GM21786 (cell line): ENCODE measurements around the gene SLC24A1.

Experiments
- ATAC-seq: cut with Tn5 transposase; IDR thresholded peaks from one replicate; pipeline ENCODE4 v1.9.1; 2021; ENCODE audit not compliant: unreplicated experiment

The SLC24A1 gene

DNA sequence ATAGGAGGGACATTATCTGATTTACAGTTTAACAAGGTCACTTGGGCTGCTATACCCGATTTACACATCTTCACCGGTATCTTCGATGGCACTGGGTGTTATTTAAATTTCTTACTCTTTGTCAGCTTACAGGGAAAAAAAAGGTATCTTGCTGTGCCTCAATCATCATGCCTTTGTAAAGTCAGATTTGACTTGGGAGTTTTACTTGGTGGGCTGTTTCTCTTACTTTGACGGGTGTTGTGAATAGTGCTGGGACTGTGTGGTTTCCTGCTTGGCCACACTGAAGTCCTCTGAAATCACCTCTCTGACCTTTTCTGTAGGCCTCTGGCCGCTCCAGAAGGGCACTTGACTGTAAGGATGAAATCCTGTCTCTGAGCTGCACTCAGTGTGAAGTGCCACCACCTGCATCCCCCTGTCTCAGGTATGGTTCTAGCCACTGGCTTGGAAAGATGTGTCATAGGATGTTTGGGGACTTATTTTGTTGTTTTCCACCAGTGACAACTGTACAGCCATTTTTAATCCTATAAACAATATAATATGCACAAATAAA lies 3.1 kb upstream of the SLC24A1 start:
- ATAC-seq, result no peak

DNA sequence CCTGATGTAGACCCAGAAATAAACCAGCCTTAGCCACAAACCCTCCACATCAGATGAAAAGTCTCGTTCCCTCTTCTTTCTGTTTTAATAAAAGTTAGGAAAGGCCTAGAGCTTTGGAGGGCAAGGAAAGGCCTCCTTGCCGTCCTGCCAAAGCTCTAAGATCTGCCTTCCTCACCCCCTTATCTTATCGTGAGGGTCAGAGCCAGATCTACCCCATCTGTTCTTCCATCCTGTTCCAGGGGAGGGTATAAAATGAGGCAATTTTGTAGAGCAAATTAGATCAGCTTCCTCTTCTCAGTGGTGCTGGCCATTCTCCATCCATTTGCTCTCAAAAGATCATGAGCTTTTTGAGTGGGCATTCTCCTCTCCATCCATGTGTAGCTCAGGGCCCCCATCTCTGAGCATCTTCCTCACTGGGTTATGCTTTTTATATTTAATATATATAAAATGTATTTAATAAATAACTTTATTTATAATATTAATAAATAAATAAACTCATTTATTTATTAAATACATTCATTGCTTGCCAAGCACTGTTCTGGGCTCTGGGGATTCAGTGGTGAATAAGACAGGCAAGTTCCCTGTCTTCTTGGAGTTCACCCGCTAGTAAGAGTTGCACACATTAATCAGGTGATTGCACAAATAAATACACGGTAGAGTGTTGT lies 2.0 kb upstream of the SLC24A1 start:
- ATAC-seq, result no peak

- no peak for ATAC-seq
Observed at GRCh38 chr15:65620833-65621232, 905 bp upstream of the SLC24A1 start.

DNA sequence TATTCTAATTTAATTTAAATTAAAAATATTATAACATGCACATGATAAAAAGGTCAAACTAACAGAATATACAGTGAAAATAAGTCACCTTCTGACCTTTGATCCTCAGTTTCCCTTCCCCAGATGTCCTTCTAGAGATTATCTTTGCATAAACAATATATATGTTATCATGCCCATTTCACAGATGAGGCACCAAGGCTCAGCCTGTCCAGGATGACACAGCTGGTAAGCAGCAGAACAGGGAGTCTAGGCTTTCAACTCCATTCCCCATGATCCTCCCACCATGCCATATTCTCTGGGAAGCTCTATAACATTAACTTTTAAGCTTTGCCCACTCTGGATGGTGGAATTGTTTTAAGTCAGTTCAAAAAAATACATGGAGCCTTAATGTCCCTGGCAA lies 1.4 kb downstream of the SLC24A1 start:
- ATAC-seq, result no peak

- no peak for ATAC-seq
Observed at GRCh38 chr15:65626856-65627255, 5.1 kb downstream of the SLC24A1 start.

GRCh38 chr15:65629548-65629947 lies 7.8 kb downstream of the SLC24A1 start:
- ATAC-seq, result no peak

DNA sequence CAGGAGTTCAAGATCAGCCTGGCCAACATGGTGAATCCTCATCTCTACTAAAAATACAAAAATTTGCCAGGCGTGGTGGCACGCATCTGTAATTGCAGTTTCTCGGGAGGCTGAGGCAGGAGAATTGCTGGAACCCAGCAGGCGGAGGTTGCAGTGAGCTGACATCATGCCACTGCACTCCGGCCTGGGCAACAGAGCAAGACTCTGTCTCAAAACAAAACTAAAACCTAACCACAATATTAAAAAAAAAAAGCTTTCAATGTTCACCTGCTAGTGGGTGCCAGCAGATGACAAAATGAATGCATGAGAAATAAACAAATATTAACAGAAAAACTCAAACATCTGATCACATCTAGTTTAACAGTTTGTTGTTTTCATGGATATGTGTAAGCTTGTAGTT lies 9.0 kb downstream of the SLC24A1 start:
- ATAC-seq, result peak; percentile 56

GRCh38 chr15:65631503-65631902 lies 9.8 kb downstream of the SLC24A1 start:
- ATAC-seq, result no peak

DNA sequence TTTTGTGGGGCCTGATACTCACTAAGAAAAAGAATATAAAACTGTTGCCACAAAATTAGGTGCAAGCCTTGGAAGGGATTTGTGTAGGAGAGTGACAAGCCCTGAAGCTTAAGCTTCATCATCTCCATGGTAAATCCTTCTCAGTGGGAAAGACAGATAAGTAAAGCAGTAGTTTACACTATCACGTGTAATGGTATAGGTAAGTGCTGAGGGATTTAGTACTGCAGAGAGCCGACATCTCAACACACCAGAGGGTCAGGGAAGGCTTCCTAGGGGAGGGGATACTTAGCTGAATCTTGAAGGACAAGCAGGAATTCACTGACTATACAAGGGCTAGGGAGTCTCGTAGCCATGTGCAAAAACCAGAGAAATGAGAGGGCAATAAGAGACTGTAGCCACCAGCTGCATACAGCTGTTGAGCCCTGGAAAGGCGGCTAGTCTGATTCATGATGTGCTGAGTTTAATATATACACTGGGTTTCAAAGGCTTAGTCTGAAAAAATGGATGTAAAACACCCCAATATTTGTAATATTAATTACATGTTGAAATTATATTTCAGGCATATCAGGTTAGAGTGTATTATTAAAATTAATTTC lies 11.1 kb downstream of the SLC24A1 start:
- ATAC-seq, result no peak

DNA sequence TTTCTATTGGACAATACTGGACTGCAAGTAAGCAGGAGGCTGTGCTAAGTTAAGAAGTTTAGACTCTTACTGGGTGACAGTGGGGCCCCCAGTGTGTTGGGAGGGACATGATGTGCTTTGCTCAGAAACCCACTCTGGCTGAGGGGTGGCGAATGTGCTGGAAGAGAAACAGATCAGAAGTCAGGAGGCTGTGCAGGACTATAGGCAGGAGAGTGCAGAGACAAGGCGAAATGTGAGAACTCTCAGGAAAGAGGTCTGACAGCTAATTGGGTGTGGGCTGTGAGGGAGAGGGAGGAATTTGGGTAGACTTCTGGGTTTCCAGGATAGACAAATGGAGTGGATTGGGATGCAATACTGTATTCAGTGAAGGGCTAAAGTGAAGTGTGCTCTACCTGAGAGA lies 12.0 kb downstream of the SLC24A1 start:
- ATAC-seq, result no peak

DNA sequence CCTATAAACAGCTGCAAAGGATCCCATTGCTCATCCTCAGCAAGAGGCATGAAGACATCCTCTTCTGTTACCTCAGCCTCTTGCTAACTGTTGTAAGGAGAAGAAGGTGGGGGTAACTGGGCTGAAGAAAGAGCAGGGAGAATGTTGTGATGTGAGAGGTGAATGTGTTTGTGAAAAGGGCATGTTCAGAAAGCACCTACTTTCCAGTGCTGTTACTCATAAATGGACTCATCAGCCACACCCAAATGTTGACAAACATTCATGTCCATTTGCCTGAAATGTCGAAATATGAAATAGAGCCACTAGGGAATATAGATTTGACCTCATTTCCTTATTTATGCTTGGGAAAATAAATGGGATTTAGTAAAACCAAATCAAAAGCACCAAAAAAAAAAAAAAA lies 12.6 kb downstream of the SLC24A1 start:
- ATAC-seq, result no peak

DNA sequence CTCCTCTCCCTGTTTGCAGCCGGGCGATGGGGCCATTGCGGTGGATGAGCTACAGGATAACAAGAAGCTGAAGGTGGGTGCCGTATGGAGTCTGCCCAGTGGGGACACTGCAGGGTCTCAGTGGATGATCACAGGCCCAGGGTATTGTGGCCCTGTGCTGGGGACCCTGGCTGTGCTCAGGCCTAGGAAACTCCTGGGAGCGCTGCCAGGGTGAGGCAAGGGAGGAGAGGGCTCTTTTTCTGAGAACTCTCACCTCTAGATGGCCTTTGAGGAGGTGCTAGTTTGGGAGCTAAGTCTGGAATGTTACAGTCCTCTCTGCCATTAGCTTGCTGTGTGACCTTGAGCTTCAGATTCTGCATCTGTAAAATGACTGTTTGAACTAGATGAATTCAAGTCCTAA lies 16.4 kb downstream of the SLC24A1 start:
- ATAC-seq, result no peak

GRCh38 chr15:65638681-65639089 lies 16.9 kb downstream of the SLC24A1 start:
- no peak for ATAC-seq

- no peak for ATAC-seq
Observed at GRCh38 chr15:65639509-65639908, 17.8 kb downstream of the SLC24A1 start.

DNA sequence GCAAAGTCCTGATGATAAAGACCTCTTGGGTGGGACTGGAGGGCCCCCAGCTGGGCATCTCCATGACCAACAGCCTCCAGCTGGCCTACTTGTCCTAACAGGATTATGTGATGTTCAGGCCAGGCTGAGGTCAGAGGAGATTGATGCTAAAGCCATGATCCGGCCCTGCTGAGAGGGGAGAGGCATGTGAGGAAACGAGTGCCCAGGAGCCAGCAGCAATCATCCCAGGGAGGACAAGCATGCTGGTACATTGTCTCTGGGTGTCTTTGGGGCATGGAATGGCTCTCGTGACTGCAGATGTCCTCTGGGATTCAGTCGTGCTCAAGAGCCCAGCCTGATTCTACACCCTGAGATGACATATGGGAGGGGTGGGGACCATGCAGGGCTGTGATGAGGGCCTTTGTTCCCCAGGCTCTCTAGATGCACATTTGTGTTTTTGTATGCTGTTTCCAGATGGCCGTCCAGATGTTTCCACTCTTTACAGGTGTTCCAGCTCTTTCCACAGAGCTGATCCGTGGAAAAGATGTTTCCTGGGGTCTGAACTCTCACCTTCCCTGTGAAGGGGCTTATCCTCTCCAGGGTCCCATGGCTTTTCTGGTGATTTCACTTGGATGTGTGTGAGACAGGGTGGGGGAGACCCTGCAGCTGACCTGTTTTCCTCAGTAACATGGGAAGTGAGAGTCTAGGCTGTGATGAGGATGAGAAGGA lies 20.2 kb downstream of the SLC24A1 start:
- ATAC-seq, result no peak

DNA sequence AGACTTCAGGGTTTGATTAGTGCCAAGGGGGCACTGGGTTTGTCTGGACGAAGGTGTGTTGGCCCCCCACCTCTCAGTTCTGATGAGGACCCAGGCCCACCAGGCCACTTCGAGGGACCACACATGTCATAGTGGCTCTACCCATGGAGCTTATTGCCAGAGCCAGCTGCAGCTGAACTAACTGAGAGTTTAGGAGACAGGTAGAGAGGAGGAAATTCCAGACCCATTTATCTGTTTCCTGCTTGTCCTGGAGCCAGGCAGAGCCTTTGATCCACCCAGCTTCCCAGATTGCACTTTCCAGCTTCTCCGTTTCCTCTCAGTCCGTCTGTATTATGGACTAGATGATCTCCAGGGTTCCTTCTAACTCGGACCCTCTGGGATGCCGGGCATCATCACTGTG lies 20.9 kb downstream of the SLC24A1 start:
- ATAC-seq, result no peak

- ATAC-seq, result no peak
Observed at GRCh38 chr15:65644282-65644681, 22.5 kb downstream of the SLC24A1 start.

GRCh38 chr15:65645392-65645791 lies 23.7 kb downstream of the SLC24A1 start:
- no peak for ATAC-seq

DNA sequence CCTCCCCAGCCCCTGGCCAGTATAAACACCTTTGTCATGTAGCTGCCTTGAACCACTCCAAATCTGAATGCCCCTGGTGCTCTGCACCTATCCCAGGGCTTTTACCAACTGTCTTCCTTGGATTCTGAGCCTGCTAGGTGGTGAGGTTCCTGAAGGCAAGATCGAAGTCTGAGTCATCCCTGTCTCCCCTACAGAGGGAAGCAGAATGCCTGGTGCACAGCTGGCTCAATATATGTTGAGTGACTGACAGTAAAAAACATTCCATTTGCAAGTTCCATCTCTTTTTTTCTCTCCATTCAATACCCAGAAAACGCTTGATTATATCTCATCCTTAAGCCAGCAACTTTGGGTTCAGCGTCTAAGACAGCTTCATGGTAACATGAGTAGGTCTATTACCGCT lies 24.7 kb downstream of the SLC24A1 start:
- no peak for ATAC-seq

DNA sequence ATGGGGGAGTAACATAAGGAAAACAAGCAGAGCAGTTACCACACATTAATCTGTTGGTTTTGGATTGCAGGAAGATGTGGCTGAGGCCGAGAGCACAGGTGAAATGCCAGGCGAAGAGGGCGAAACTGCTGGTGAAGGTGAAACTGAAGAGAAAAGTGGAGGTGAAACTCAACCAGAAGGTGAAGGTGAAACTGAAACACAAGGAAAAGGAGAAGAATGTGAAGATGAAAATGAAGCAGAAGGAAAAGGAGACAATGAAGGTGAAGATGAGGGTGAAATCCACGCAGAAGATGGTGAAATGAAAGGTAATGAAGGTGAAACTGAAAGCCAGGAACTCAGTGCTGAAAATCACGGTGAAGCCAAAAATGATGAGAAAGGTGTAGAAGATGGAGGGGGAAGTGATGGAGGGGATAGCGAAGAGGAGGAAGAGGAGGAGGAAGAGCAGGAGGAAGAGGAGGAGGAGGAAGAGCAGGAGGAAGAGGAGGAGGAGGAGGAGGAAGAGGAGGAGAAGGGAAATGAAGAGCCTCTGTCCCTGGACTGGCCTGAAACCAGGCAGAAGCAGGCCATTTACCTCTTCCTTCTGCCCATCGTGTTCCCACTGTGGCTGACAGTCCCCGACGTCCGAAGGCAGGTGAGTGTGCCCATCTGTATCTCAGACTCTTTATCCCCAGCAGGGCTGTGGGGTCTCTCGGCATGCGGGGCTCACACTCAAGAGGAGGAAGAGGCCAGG lies 28.7 kb downstream of the SLC24A1 start:
- ATAC-seq, result no peak

- no peak for ATAC-seq
Observed at GRCh38 chr15:65651042-65651322, 29.2 kb downstream of the SLC24A1 start.
